SK-N-MC (cell line): ENCODE data around the gene HNRNPF.

Experiments used
- DNase-seq: peaks from one replicate; pipeline ENCODE4 v3.0.0-alpha.2; 2011; ENCODE audit warnings: low read depth, low spot score
- H3K27ac ChIP-seq: fragments of 200-600 bp; sonication (generic); 2 replicates; pipeline ENCODE4 v1.5.1; 2016; ENCODE audit warnings: mixed run types
- H3K36me3 ChIP-seq: fragments of 200-600 bp; sonication (generic); 2 replicates; pipeline ENCODE4 v1.6.1; 2017; ENCODE audit warnings: antibody characterized with exemption, low read length, mixed read lengths; ENCODE audit not compliant: insufficient read depth
- H3K4me3 ChIP-seq: fragments of 200-600 bp; sonication (generic); 2 replicates; pipeline ENCODE4 v1.5.1; 2016
- H3K9ac ChIP-seq: fragments of 200-600 bp; sonication (generic); 2 replicates; pipeline ENCODE4 v1.8.0; 2017; ENCODE audit warnings: mixed run types, mixed read lengths; ENCODE audit not compliant: insufficient read length
- H3K9me3 ChIP-seq: fragments of 200-600 bp; sonication (generic); 2 replicates; pipeline ENCODE4 v1.6.1; 2017; ENCODE audit warnings: low read depth, mild to moderate bottlenecking, antibody characterized with exemption, low read length, moderate library complexity, mixed read lengths
- EZH2 ChIP-seq: fragments of 200-600 bp; sonication (generic); IDR thresholded peaks from one replicate; pipeline ENCODE4 v1.6.1; 2017; ENCODE audit warnings: antibody characterized with exemption
- FOXP2 ChIP-seq: optimal IDR thresholded peaks from 2 replicates; pipeline ENCODE3; 2011; ENCODE audit warnings: mild to moderate bottlenecking, moderate library complexity; ENCODE audit not compliant: insufficient read depth; ENCODE audit errors: extremely low read length, control extremely low read depth
- POLR2AphosphoS5 ChIP-seq: IDR thresholded peaks from 2 replicates; pipeline ENCODE4 v1.6.1; 2012; ENCODE audit warnings: mild to moderate bottlenecking, low read depth, low read length, borderline replicate concordance

The HNRNPF gene

DNA sequence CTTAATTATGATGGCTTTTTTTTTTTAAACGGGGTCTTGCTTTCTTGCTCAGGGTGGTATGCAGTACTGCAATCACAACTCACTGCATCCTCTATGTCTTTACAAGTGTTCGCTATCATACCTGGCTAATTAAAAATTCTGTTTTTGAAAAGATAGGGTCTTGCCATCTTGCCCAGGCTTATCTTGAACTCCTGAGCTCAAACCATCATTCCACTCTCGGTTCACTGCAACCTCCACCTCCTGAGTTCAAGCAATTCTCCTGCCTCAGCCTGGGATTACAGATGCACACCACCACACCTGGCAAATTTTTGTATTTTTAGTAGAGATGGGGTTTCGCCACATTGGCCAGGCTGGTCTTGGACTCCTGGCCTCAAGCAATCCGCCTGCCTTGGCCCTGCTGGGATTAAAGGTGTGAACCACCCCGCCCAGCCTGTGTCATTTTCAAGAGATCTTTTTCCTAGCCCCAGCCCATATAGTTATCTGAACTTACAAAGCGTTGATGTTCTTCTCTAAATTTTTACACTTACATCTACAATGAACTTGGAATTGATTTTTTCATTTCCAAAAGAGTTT lies 6.0 kb downstream of the HNRNPF start:
- Histone ChIP-seq H3K4me3 (peak overlapping the region; percentile 22; the same call in 1 of the 2 replicates), H3K9ac (no peak overlapping the region), H3K27ac (no peak overlapping the region), H3K9me3 (no peaks in the 10 kb centered on the region), H3K36me3 (peaks cover 14% of the 10 kb centered on the region)
- TF ChIP-seq FOXP2 (no peak), EZH2 (no peak)
- DNase-seq: no peak

DNA sequence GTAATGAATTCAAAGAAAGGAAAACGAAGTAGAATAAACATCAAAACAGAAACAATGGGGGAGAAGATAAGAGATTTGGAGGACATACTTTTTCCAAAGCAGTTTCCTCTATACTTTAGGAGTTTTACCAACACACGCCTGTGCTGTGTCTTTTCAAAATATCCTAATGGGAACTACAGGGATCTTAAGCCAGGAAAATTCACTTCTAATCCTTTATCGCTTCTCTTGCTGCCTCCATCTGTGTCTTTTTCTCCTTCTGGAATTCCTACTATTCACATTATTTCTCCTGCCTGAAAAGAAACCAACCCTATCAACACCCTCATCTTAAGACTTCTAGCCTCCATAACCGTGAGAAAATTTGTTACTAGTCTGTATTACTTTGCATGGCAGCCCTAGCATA lies 6.8 kb downstream of the HNRNPF start:
- H3K27ac ChIP-seq: peak overlapping the region; percentile 62; the same call in 1 of the 2 replicates
- H3K4me3 ChIP-seq: peak overlapping the region; percentile 22; the same call in 1 of the 2 replicates
- DNase-seq: no peak
- TF ChIP-seq POLR2AphosphoS5 (no peak), EZH2 (no peak)
- H3K9ac ChIP-seq: no peak overlapping the region
- no peaks in the 10 kb centered on the region for H3K9me3 ChIP-seq
- H3K36me3 ChIP-seq: peaks cover 14% of the 10 kb centered on the region

DNA sequence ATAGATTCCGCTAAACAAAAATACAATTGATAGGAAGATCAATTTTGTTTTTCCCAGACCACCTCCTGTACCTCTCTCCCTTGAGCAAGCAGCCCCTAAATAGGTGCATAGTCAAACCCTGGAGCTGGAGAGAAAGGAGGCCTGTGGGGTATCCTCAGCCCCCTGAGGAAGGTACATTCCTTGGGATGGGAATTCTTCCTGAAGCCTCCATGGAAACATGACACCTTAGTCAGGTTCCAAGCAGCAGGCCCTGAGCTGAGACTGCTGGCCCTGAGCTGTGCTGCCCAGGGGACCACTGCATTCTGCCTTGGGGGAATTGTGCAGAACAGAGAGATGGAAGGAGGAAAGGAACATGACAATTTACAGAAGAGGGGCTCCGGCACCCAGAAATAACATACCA lies 7.4 kb downstream of the HNRNPF start:
- Histone ChIP-seq H3K36me3 (peaks cover 14% of the 10 kb centered on the region), H3K9me3 (no peaks in the 10 kb centered on the region), H3K9ac (no peak overlapping the region), H3K4me3 (peak overlapping the region; percentile 38; the same call in 1 of the 2 replicates), H3K27ac (peak overlapping the region; percentile 62)
- TF ChIP-seq POLR2AphosphoS5 (no peak), EZH2 (no peak), FOXP2 (no peak)
- DNase-seq: no peak

DNA sequence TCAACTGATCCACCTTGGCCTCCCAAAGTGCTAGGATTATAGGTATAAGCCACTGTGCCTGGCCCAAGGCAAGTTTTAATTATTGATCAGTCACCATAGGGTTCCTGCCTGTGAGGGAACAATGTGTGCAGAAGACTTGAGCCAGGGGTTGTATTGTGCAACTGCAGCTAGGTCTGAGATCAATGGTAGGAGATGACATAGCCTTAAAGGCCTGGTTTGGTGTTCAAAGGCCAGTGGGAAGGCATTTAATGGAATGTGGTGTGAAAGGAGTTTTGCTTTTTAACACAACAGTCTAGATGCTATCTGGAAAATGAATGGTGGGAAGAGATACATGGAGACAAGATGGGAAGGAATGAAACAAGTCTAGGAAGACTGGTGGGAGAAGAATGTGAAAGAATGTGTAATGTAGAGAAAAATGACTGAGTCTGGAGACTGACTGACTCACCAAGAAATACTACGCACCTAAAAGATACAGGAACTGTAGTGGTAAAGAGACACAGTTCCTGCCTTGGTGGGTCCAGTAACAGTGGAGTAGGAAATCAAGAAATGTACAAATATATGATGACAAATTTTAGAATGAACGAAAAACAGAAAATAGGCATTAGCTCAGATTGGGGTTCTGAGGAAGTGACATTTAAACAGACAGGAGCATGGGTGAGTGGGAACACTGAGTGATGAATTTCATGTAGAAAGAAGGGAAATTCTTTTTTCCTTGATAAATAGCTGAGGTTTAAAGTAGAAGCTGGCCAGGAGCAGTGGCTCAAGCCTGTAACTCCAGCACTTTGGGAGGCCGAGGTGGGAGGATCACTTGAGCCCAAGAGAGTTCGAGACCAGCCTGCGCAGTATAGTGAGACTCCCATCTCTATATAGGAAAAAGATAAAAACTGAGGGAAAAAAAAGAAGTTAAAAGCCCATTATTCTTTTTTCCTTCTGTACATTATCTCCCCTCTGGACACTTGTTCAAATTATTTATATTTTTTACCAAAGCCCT lies 9.4 kb downstream of the HNRNPF start:
- peaks cover 22% of the 10 kb centered on the region for H3K36me3 ChIP-seq
- no peak for TF ChIP-seq POLR2AphosphoS5
- no peak overlapping the region for H3K9ac ChIP-seq
- no peaks in the 10 kb centered on the region for H3K9me3 ChIP-seq
- no peak for DNase-seq
- peak overlapping the region; percentile 40 for H3K4me3 ChIP-seq
- H3K27ac ChIP-seq: peak overlapping the region; percentile 73

DNA sequence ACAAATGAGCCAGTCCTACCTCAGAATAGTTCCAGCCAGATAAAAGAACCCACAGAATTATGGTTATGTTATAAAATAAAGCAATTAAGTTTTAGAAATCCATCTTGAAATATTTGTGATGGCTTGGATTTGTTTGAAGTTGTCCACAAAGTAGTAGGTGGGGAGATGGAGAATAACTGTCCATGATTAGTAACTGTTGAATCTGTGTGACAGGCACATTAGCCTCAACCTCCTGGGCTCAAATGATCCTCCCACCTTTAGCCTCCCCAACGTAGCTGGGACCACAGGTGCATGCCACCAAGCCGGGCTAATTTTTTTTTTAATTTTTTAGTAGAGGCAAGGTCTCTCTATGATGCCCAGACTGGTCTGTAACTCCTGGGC lies 10.1 kb downstream of the HNRNPF start:
- H3K36me3 ChIP-seq: peaks cover 29% of the 10 kb centered on the region
- no peak overlapping the region for H3K4me3 ChIP-seq
- no peak overlapping the region; the same call in 1 of the 2 replicates for H3K27ac ChIP-seq
- TF ChIP-seq FOXP2 (no peak), POLR2AphosphoS5 (no peak), EZH2 (no peak)
- no peak overlapping the region for H3K9ac ChIP-seq
- H3K9me3 ChIP-seq: no peaks in the 10 kb centered on the region
- no peak for DNase-seq

DNA sequence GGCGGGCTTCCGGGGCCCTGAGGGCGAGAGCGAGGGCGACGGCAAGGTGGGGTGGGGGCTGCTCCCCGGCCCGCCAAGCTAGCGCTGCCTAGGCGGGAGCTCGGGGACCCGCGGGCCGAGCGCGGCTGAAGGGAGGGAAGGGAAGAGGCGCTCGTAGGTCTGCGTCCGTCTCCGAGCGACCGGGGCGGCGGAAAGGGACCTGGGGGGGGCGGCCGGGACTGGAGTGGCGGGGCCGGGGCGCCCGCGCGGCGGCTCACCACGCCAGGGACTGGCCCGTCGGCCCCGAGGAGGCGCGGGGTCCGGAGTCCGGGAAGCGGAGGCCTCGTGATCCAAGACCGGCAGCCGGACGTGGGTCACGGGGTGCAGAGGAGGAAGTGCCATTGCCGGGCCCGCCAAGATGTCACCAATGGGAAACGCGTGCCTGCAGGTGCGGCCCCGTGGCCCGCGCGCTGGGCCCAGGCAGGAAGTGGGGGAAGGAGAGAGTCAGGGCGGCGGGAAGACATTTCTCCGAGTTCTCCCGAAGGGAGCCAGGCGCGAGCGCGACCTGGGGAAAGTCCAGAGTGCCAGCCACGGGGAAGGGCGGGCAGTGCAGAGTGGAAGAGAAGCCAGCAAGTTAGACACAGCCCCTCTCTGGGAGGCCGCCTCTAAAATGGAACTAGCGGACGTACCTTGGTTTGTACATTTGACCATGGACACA lies 11.9 kb downstream of the HNRNPF start:
- peak overlapping the region; percentile 83 for H3K27ac ChIP-seq
- peak; percentile 39 for TF ChIP-seq POLR2AphosphoS5
- TF ChIP-seq EZH2: no peak
- DNase-seq: no peak
- H3K9ac ChIP-seq: peak overlapping the region; percentile 77
- no peaks in the 10 kb centered on the region for H3K9me3 ChIP-seq
- peak overlapping the region; percentile 85 for H3K4me3 ChIP-seq
- H3K36me3 ChIP-seq: peaks cover 40% of the 10 kb centered on the region

DNA sequence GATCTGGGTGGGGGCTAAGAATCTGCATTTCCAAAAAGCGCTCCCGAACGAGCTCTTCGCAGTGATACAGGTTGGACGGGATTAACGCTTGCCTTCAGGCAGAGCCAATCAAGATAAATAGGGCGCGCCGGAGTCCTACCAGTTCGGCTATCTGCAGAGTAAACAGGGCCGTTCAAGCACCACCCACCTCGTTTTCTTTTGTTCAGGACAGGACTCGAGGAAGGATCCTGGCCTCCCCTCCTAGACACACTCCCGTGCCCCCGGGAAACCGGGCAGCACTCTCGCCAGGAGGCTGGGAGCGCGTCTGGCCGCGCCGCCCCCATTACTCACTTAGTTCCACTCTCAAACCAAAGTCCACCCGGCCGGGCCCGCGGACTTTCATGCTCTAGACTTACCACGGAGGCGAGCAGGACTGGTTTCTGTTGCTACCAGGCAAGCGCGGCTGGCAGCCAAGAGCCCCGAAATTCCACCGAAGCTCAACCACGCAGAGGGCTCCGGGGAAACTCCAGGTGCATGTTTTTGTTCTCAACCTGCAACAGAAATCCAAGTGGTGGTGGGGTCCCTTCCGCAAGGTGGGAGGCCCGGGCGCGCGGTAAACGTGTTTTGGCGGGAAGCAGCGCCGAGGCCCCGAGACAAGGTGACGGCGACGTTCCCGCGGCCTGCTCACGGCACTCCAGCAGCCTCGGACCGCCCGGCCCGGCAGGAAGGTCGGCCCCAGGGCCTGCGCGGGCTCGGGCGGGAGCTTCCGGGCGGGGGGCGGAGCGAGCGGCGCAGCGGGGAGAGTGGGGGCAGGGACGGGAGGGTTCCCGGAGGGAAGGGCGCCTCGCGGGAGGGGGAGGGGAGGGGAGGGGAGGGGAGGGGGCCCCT lies 12.7 kb downstream of the HNRNPF start:
- peak overlapping the region; percentile 91 for H3K9ac ChIP-seq
- H3K4me3 ChIP-seq: peak overlapping the region; percentile 85
- H3K27ac ChIP-seq: peak overlapping the region; percentile 84
- TF ChIP-seq EZH2: no peak
- TF ChIP-seq FOXP2: no peak
- TF ChIP-seq POLR2AphosphoS5: no peak; the same call in 1 of the 2 replicates
- peaks cover 47% of the 10 kb centered on the region for H3K36me3 ChIP-seq
- H3K9me3 ChIP-seq: no peaks in the 10 kb centered on the region
- no peak for DNase-seq
